IMR-90 (cell line): Measurements from ENCODE around the gene PRKCA. TPM values are rescaled to one million over a fixed set of nuclear protein-coding genes. Genes with fewer than 3 reads are reported as not detected.

Source experiments
- ATAC-seq: fragments of 200-7000 bp; cut with Tn5 transposase; 2 replicates; pipeline ENCODE4 v1.9.1; 2020; ENCODE audit warnings: low read depth, mild to moderate bottlenecking, moderate library complexity
- BruUV-seq: library from RNA; stranded (reverse); fragments of 400-500 nt; replicated peaks from 2 replicates; lab custom pipeline; 2021; lab: Mats Ljungman, UMichigan
- CTCF ChIA-PET: fragments of 300-600 bp; formaldehyde crosslinking; extraction: SDS; loops from one replicate; lab custom pipeline; 2021; ENCODE audit warnings: antibody characterized with exemption; lab: Yijun Ruan, JAX
- POLR2A ChIA-PET: fragments of 300-600 bp; sonication (Branson Sonifier 250); formaldehyde crosslinking; loops from one replicate; lab custom pipeline; 2022; ENCODE audit warnings: antibody characterized with exemption; ENCODE audit not compliant: unreplicated experiment; lab: Charles Lee
- DNase-seq: peaks from one replicate; pipeline ENCODE4 v3.0.0; 2013
- H2AFZ ChIP-seq: replicated peaks from 2 replicates; pipeline ENCODE3; 2013; ENCODE audit warnings: low read length, mild to moderate bottlenecking; ENCODE audit not compliant: poor library complexity
- H2AK5ac ChIP-seq: 2 replicates; pipeline ENCODE4 v1.6.1; 2013; ENCODE audit warnings: low read depth, low read length, inconsistent platforms
- H2AK9ac ChIP-seq: replicated peaks from 2 replicates; pipeline ENCODE3; 2013; ENCODE audit warnings: mild to moderate bottlenecking, low read depth, low read length, moderate library complexity; ENCODE audit not compliant: poor library complexity
- H2BK120ac ChIP-seq: 2 replicates; pipeline ENCODE4 v1.6.1; 2013; ENCODE audit warnings: low read depth, low read length, inconsistent platforms
- H2BK15ac ChIP-seq: 3 replicates; pipeline ENCODE4 v1.6.1; 2013; ENCODE audit warnings: low read depth, low read length, inconsistent platforms
- H2BK20ac ChIP-seq: 2 replicates; pipeline ENCODE4 v1.6.1; 2013; ENCODE audit warnings: low read depth, mild to moderate bottlenecking, inconsistent platforms, low read length, moderate library complexity
- H2BK5ac ChIP-seq: 2 replicates; pipeline ENCODE4 v1.6.1; 2013; ENCODE audit warnings: mild to moderate bottlenecking, low read depth, low read length, inconsistent platforms; ENCODE audit not compliant: poor library complexity, severe bottlenecking
- H3K14ac ChIP-seq: replicated peaks from 2 replicates; pipeline ENCODE4 v1.6.1; 2013; ENCODE audit warnings: low read depth, low read length, inconsistent platforms
- H3K18ac ChIP-seq: 2 replicates; pipeline ENCODE4 v1.6.1; 2013; ENCODE audit warnings: low read depth, low read length, control low read depth
- H3K23ac ChIP-seq: 2 replicates; pipeline ENCODE4 v1.6.1; 2013; ENCODE audit warnings: low read depth, low read length, inconsistent platforms
- H3K27ac ChIP-seq: 2 replicates; pipeline ENCODE4 v1.5.1; 2013; ENCODE audit warnings: mild to moderate bottlenecking, control low read depth, low read length; ENCODE audit not compliant: insufficient read depth
- H3K27me3 ChIP-seq: 2 replicates; pipeline ENCODE4 v1.6.1; 2013; ENCODE audit warnings: low read length; ENCODE audit not compliant: control insufficient read depth, insufficient read depth
- H3K36me3 ChIP-seq: 2 replicates; pipeline ENCODE4 v1.6.1; 2013; ENCODE audit warnings: low read length, mixed read lengths; ENCODE audit not compliant: control insufficient read depth, insufficient read depth
- H3K4ac ChIP-seq: 2 replicates; pipeline ENCODE4 v1.6.1; 2013; ENCODE audit warnings: low read depth, low read length, inconsistent platforms
- H3K4me1 ChIP-seq: 2 replicates; pipeline ENCODE4 v1.6.1; 2013; ENCODE audit warnings: low read length, mixed read lengths; ENCODE audit not compliant: control insufficient read depth, insufficient read depth
- H3K4me2 ChIP-seq: 2 replicates; pipeline ENCODE4 v1.6.1; 2013; ENCODE audit warnings: low read depth, mild to moderate bottlenecking, control low read depth, low read length, moderate library complexity
- H3K4me3 ChIP-seq: 2 replicates; pipeline ENCODE4 v1.5.1; 2013; ENCODE audit warnings: low read depth, mild to moderate bottlenecking, control low read depth, low read length, moderate library complexity; ENCODE audit not compliant: insufficient read depth
- H3K56ac ChIP-seq: 2 replicates; pipeline ENCODE4 v1.6.1; 2013; ENCODE audit warnings: low read length, inconsistent platforms; ENCODE audit not compliant: insufficient read depth; ENCODE audit errors: extremely low read depth
- H3K79me1 ChIP-seq, 2 experiments: 2 replicates each; pipeline ENCODE4 v1.6.1; 2013; ENCODE audit warnings: low read length in 2 of 2, inconsistent platforms in 1 of 2, low read depth in 1 of 2
- H3K9ac ChIP-seq: 2 replicates; pipeline ENCODE4 v1.6.1; 2013; ENCODE audit warnings: low read depth, low read length, control low read depth
- H3K9me1 ChIP-seq: 2 replicates; pipeline ENCODE4 v1.6.1; 2013; ENCODE audit warnings: low read length, inconsistent platforms; ENCODE audit not compliant: insufficient read depth
- H3K9me3 ChIP-seq: 2 replicates; pipeline ENCODE4 v1.6.1; 2013; ENCODE audit warnings: low read length; ENCODE audit not compliant: control insufficient read depth, insufficient read depth
- H4K20me1 ChIP-seq: 2 replicates; pipeline ENCODE4 v1.6.1; 2013; ENCODE audit warnings: low read length, inconsistent platforms; ENCODE audit not compliant: insufficient read depth
- H4K5ac ChIP-seq: 2 replicates; pipeline ENCODE4 v1.6.1; 2013; ENCODE audit warnings: mild to moderate bottlenecking, low read depth, low read length, control low read depth
- H4K8ac ChIP-seq, 2 experiments: 2 replicates each; pipeline ENCODE4 v1.6.1; 2013; ENCODE audit warnings: low read depth in 2 of 2, low read length in 2 of 2, control low read depth in 1 of 2, inconsistent platforms in 1 of 2
- H4K91ac ChIP-seq: 2 replicates; pipeline ENCODE4 v1.6.1; 2013; ENCODE audit warnings: low read depth, low read length, inconsistent platforms; ENCODE audit not compliant: insufficient read depth
- BHLHE40 ChIP-seq: fragments of 150-350 bp; IDR thresholded peaks from 2 replicates; pipeline ENCODE4 v1.6.1; 2016; ENCODE audit warnings: mild to moderate bottlenecking, low read depth, low read length
- CEBPB ChIP-seq: IDR thresholded peaks from 2 replicates; pipeline ENCODE4 v1.6.1; 2012; ENCODE audit warnings: low read depth, low read length, improper control_type of control experiment
- CHD1 ChIP-seq: IDR thresholded peaks from 2 replicates; pipeline ENCODE4 v1.6.1; 2012; ENCODE audit warnings: low read depth, low read length, improper control_type of control experiment
- CTCF ChIP-seq: conservative IDR thresholded peaks from 2 replicates; pipeline ENCODE4 v1.5.1; 2012; ENCODE audit warnings: mild to moderate bottlenecking, low read depth, low read length, improper control_type of control experiment
- MAFK ChIP-seq: IDR thresholded peaks from 2 replicates; pipeline ENCODE4 v1.6.1; 2012; ENCODE audit warnings: low read depth, low read length, improper control_type of control experiment
- MAZ ChIP-seq: IDR thresholded peaks from 2 replicates; pipeline ENCODE4 v1.6.1; 2012; ENCODE audit warnings: low read depth, mild to moderate bottlenecking, low read length, improper control_type of control experiment, moderate library complexity, borderline replicate concordance
- MXI1 ChIP-seq: IDR thresholded peaks from 2 replicates; pipeline ENCODE4 v1.6.1; 2012; ENCODE audit warnings: low read depth, mild to moderate bottlenecking, low read length, moderate library complexity, borderline replicate concordance
- POLR2A ChIP-seq: IDR thresholded peaks from 2 replicates; pipeline ENCODE4 v1.6.1; 2012; ENCODE audit warnings: mild to moderate bottlenecking, low read depth, low read length
- RAD21 ChIP-seq: IDR thresholded peaks from 2 replicates; pipeline ENCODE4 v1.6.1; 2012; ENCODE audit warnings: low read length, improper control_type of control experiment
- RCOR1 ChIP-seq: IDR thresholded peaks from 2 replicates; pipeline ENCODE4 v1.6.1; 2012; ENCODE audit warnings: mild to moderate bottlenecking, low read length, improper control_type of control experiment; ENCODE audit not compliant: insufficient replicate concordance
- RFX5 ChIP-seq: IDR thresholded peaks from 2 replicates; pipeline ENCODE4 v1.8.0; 2012; ENCODE audit warnings: low read depth, mild to moderate bottlenecking, low read length, moderate library complexity
- SMC3 ChIP-seq: fragments of 150-350 bp; IDR thresholded peaks from 2 replicates; pipeline ENCODE4 v1.6.1; 2016; ENCODE audit warnings: low read depth, mild to moderate bottlenecking, antibody characterized with exemption, low read length, moderate library complexity
- USF2 ChIP-seq: fragments of 150-350 bp; IDR thresholded peaks from 2 replicates; pipeline ENCODE4 v1.6.1; 2017; ENCODE audit warnings: mild to moderate bottlenecking, antibody characterized with exemption, low read length, low read depth
- WGBS, 2 experiments: methylation state at CpG; one replicate each; pipeline versions ENCODE4 v1.1.5 to v1.1.7; 2013; ENCODE audit warnings: missing lambda C conversion rate in 2 of 2; ENCODE audit not compliant: insufficient read length in 1 of 2; ENCODE audit errors: extremely low coverage in 2 of 2; 5-methylcytosine and 5-hydroxymethylcytosine counted together
- dilution Hi-C: fragments of 300-500 bp; cut with HindIII; formaldehyde crosslinking; loops from one replicate; pipeline ENCODE4 v1.14.3; 2018; ENCODE audit warnings: low sequenced_read_pairs; ENCODE audit not compliant: unreplicated experiment
- in situ Hi-C: fragments of 300-500 bp; cut with MboI; formaldehyde crosslinking; loops from 3 replicates; pipeline ENCODE4 v1.14.3; 2019; ENCODE audit warnings: low sequenced_read_pairs, inconsistent platforms, mixed read lengths
- intact Hi-C: fragments of 100-400 bp; cut with micrococcal nuclease; formaldehyde crosslinking; loops from 2 replicates; pipeline ENCODE4 v1.10.0; 2022
- polyA plus RNA-seq, 3 experiments: library from polyadenylated mRNA; depleted of rRNA; stranded (reverse); fragments of >200 nt; gene quantifications; 2 replicates each; pipeline ENCODE4 v1.2.3, GENCODE V29; 2012; ENCODE audit warnings: low replicate concordance in 1 of 3
- total RNA-seq: library from RNA; depleted of rRNA; stranded (reverse); fragments of >200 nt; gene quantifications from 2 replicates; pipeline ENCODE4 v1.2.3, GENCODE V29; 2012

The PRKCA gene
- total and polyA plus RNA-seq, 2 of the 4 experiments (the other 2 are of a cell fraction): 31.0 to 46.0 TPM

- Histone ChIP-seq H3K9me3 (no peaks in the 10 kb centered on the region), H3K4me3 (no peak overlapping the region), H3K18ac (no peak overlapping the region), H2BK15ac (no peak overlapping the region), H4K5ac (no peak overlapping the region), H2AFZ (no peak overlapping the region), H3K27ac (no peak overlapping the region), H3K9me1 (peaks cover 22% of the 10 kb centered on the region), H3K56ac (no peak overlapping the region), H3K4ac (no peak overlapping the region), H3K9ac (no peak overlapping the region), H3K23ac (no peak overlapping the region), H3K27me3 (no peaks in the 10 kb centered on the region), H2BK120ac (no peak overlapping the region), H2BK5ac (no peak overlapping the region), H2AK5ac (no peak overlapping the region), H2BK20ac (no peak overlapping the region), H3K4me2 (no peak overlapping the region), H3K4me1 (peaks cover 2% of the 10 kb centered on the region; the same call in 1 of the 2 replicates), H3K79me1 (peaks cover 37 to 76% of the 10 kb centered on the region in 2 experiments), H3K14ac (no peak overlapping the region), H4K20me1 (peaks cover 26% of the 10 kb centered on the region; the same call in 1 of the 2 replicates), H3K36me3 (no peaks in the 10 kb centered on the region), H4K91ac (no peak overlapping the region), H4K8ac (no peak overlapping the region), H2AK9ac (no peak overlapping the region)
- ChIA-PET POLR2A (no interaction called here), CTCF (no interaction called here)
- WGBS, 2 experiments: 64% methylated on average over 4 of the region's 8 CpGs; no CpG with 5 or more reads in 1 of the 2 experiments
- ATAC-seq: no peak
- TF ChIP-seq BHLHE40: no peak
- TF ChIP-seq MAFK: no peak
- no peak for TF ChIP-seq CEBPB
- no peak for TF ChIP-seq RFX5
- TF ChIP-seq SMC3: no peak
- TF ChIP-seq USF2: no peak
- no peak for TF ChIP-seq POLR2A
- no peak for TF ChIP-seq RAD21
- no peak for TF ChIP-seq RCOR1
- no peak for TF ChIP-seq MAZ
- no peak for TF ChIP-seq CHD1
- no peak for TF ChIP-seq CTCF
- TF ChIP-seq MXI1: no peak
- no TSS peak for BruUV-seq
- in situ Hi-C loops: no loop called here
- intact Hi-C loops: no loop called here
- dilution Hi-C loops: no loop called here
- DNase-seq: no peak
Measured at GRCh38 chr17:66412857-66413558, 110.6 kb downstream of the PRKCA start.
